Caco-2 (cell line): ENCODE measurements around the gene NAALADL2. TPM values are rescaled to one million over a fixed set of nuclear protein-coding genes. Genes with fewer than 3 reads are reported as not detected.

Experiments
- BruUV-seq: library from RNA; stranded (reverse); fragments of 400-500 nt; replicated peaks from 2 replicates; lab custom pipeline; 2021; lab: Mats Ljungman, UMichigan
- CTCF ChIA-PET: fragments of 300-600 bp; sonication (Branson Sonifier 250); formaldehyde crosslinking; loops from one replicate; lab custom pipeline; 2022; ENCODE audit warnings: antibody characterized with exemption; lab: Charles Lee
- POLR2A ChIA-PET: fragments of 300-600 bp; sonication (Branson Sonifier 250); formaldehyde crosslinking; loops from one replicate; lab custom pipeline; 2022; ENCODE audit warnings: antibody characterized with exemption; lab: Charles Lee
- DNase-seq, 2 experiments: peaks; one replicate each; pipeline versions ENCODE4 v3.0.0 to v3.0.0-alpha.2; 2020 to 2022
- H3K27me3 ChIP-seq: replicated peaks from 2 replicates; pipeline ENCODE4 v1.6.0; 2011; ENCODE audit warnings: low read length; ENCODE audit not compliant: control insufficient read depth, insufficient read depth
- H3K36me3 ChIP-seq: 2 replicates; pipeline ENCODE4 v1.5.1; 2011; ENCODE audit warnings: low read length; ENCODE audit not compliant: control insufficient read depth, insufficient read depth
- H3K4me1 ChIP-seq: fragments of 250-450 bp; sonication (Bioruptor Pico); 2 replicates; pipeline ENCODE4 v1.5.1; 2020; ENCODE audit warnings: mild to moderate bottlenecking
- H3K4me3 ChIP-seq: 2 replicates; pipeline ENCODE4 v1.5.1; 2011; ENCODE audit warnings: low read depth, mild to moderate bottlenecking, control low read depth, low read length
- H3K9me3 ChIP-seq: fragments of 250-450 bp; sonication (Bioruptor Pico); 2 replicates; pipeline ENCODE4 v1.5.1; 2020; ENCODE audit warnings: mild to moderate bottlenecking, moderate library complexity
- H3K27ac Mint-ChIP-seq: one replicate; pipeline ENCODE4 v1.8.0; 2022; ENCODE audit warnings: mixed read lengths; ENCODE audit not compliant: unreplicated experiment
- H3K27me3 Mint-ChIP-seq: one replicate; pipeline ENCODE4 v1.8.0; 2022; ENCODE audit warnings: mixed read lengths; ENCODE audit not compliant: insufficient read depth, unreplicated experiment
- H3K36me3 Mint-ChIP-seq: one replicate; pipeline ENCODE4 v1.8.0; 2022; ENCODE audit warnings: mild to moderate bottlenecking, mixed read lengths; ENCODE audit not compliant: insufficient read depth, unreplicated experiment
- H3K4me1 Mint-ChIP-seq: one replicate; pipeline ENCODE4 v1.8.0; 2022; ENCODE audit warnings: low read depth, mixed read lengths; ENCODE audit not compliant: unreplicated experiment
- H3K4me3 Mint-ChIP-seq: one replicate; pipeline ENCODE4 v1.8.0; 2022; ENCODE audit warnings: mild to moderate bottlenecking, moderate library complexity, mixed read lengths; ENCODE audit not compliant: unreplicated experiment
- H3K9me3 Mint-ChIP-seq: one replicate; pipeline ENCODE4 v1.8.0; 2022; ENCODE audit warnings: mixed read lengths; ENCODE audit not compliant: unreplicated experiment
- CTCF ChIP-seq, 2 experiments: fragments of 200-600 bp in 1 of 2; IDR thresholded peaks; 1 replicate in 1 of 2; 2 replicates in 1 of 2; pipeline versions ENCODE4 v1.5.1 to v1.8.0; 2011 to 2022; ENCODE audit warnings: antibody characterized with exemption in 1 of 2, control low read depth in 1 of 2, inconsistent platforms in 1 of 2, low read depth in 1 of 2, low read length in 1 of 2, mild to moderate bottlenecking in 1 of 2, moderate library complexity in 1 of 2; ENCODE audit not compliant: insufficient read depth in 1 of 2, severe bottlenecking in 1 of 2, unreplicated experiment in 1 of 2
- intact Hi-C: fragments of 100-400 bp; cut with micrococcal nuclease; formaldehyde crosslinking; loops from one replicate; pipeline ENCODE4 v1.10.0; 2022; ENCODE audit not compliant: unreplicated experiment
- total RNA-seq: library from RNA; stranded (reverse); gene quantifications from 2 replicates; pipeline ENCODE4 v1.2.3, GENCODE V29; 2022

Gene NAALADL2
- total RNA-seq, 1 experiment from 2014 or later, result 4.4 TPM

GRCh38 chr3:175679568-175679967 lies 820.4 kb downstream of the NAALADL2 start:
- H3K4me1 Mint-ChIP-seq, result no peaks in the 10 kb centered on the region
- Histone ChIP-seq H3K27me3 (no peaks in the 10 kb centered on the region), H3K9me3 (no peaks in the 10 kb centered on the region), H3K4me1 (no peaks in the 10 kb centered on the region), H3K4me3 (no peak overlapping the region), H3K36me3 (no peaks in the 10 kb centered on the region)
- POLR2A ChIA-PET, result no interaction called here
- intact Hi-C loops, result no loop called here
- H3K36me3 Mint-ChIP-seq, result no peaks in the 10 kb centered on the region
- no TSS peak for BruUV-seq
- DNase-seq, result no peak
- no peaks in the 10 kb centered on the region for H3K27me3 Mint-ChIP-seq
- no peaks in the 10 kb centered on the region for H3K9me3 Mint-ChIP-seq
- CTCF ChIA-PET, result no interaction called here
- no peak for TF ChIP-seq CTCF (IDR thresholded peaks at IDR 0.05; ENCODE audit: insufficient read depth in 1 of 2, low read depth in 1 of 2, low read length in 1 of 2, severe bottlenecking in 1 of 2, unreplicated experiment in 1 of 2)
- no peak overlapping the region for H3K27ac Mint-ChIP-seq
- no peak overlapping the region for H3K4me3 Mint-ChIP-seq

GRCh38 chr3:175692256-175692655 lies 833.1 kb downstream of the NAALADL2 start:
- H3K27ac Mint-ChIP-seq, result no peak overlapping the region
- TF ChIP-seq CTCF (IDR thresholded peaks at IDR 0.05; ENCODE audit: insufficient read depth in 1 of 2, low read depth in 1 of 2, low read length in 1 of 2, severe bottlenecking in 1 of 2, unreplicated experiment in 1 of 2), result no peak
- no peaks in the 10 kb centered on the region for H3K9me3 Mint-ChIP-seq

GRCh38 chr3:175695251-175695650 lies 836.1 kb downstream of the NAALADL2 start:
- H3K4me3 Mint-ChIP-seq, result no peak overlapping the region
- no peak for DNase-seq
- ChIA-PET CTCF (no interaction called here), POLR2A (no interaction called here)
- Histone ChIP-seq H3K9me3 (no peaks in the 10 kb centered on the region), H3K36me3 (no peaks in the 10 kb centered on the region), H3K27me3 (no peaks in the 10 kb centered on the region), H3K4me3 (no peak overlapping the region), H3K4me1 (no peaks in the 10 kb centered on the region)
- intact Hi-C loops, result no loop called here
- H3K27ac Mint-ChIP-seq, result no peak overlapping the region
- no peak for TF ChIP-seq CTCF (IDR thresholded peaks at IDR 0.05; ENCODE audit: insufficient read depth in 1 of 2, low read depth in 1 of 2, low read length in 1 of 2, severe bottlenecking in 1 of 2, unreplicated experiment in 1 of 2)
- H3K27me3 Mint-ChIP-seq, result no peaks in the 10 kb centered on the region
- H3K4me1 Mint-ChIP-seq, result no peaks in the 10 kb centered on the region
- no peaks in the 10 kb centered on the region for H3K9me3 Mint-ChIP-seq
- BruUV-seq, result no TSS peak
- H3K36me3 Mint-ChIP-seq, result no peaks in the 10 kb centered on the region

More at GRCh38 chr3:175692256-175692655, 833.1 kb downstream of the NAALADL2 start:
- POLR2A ChIA-PET, result no interaction called here
- no peak overlapping the region for H3K4me3 Mint-ChIP-seq
- H3K36me3 Mint-ChIP-seq, result no peaks in the 10 kb centered on the region
- BruUV-seq, result no TSS peak
- Histone ChIP-seq H3K27me3 (no peaks in the 10 kb centered on the region), H3K4me3 (no peak overlapping the region), H3K4me1 (no peaks in the 10 kb centered on the region), H3K36me3 (no peaks in the 10 kb centered on the region), H3K9me3 (no peaks in the 10 kb centered on the region)
- H3K27me3 Mint-ChIP-seq, result no peaks in the 10 kb centered on the region
- intact Hi-C loops, result no loop called here
- no peaks in the 10 kb centered on the region for H3K4me1 Mint-ChIP-seq
- CTCF ChIA-PET, result no interaction called here
- no peak for DNase-seq
